Fibroblast of lung (primary cell): ENCODE measurements around the gene SLC25A30. TPM values are rescaled to one million over a fixed set of nuclear protein-coding genes. Genes with fewer than 3 reads are reported as not detected.
"Not testable (repeated sequence)": the region's sequence is repeated elsewhere in the genome, so short reads cannot be mapped to it uniquely, and the experiment has no call there.

Source experiments
- DNase-seq, 2 donors: peaks; one replicate each; pipeline versions ENCODE4 v3.0.0 to v3.0.0-alpha.2; 2010; ENCODE audit warnings: low read depth in 2 of 2
- H2AFZ ChIP-seq: 2 replicates; pipeline ENCODE4 v1.5.1; 2012; ENCODE audit warnings: low read length, control low read depth, inconsistent platforms
- H3K27ac ChIP-seq: 2 replicates; pipeline ENCODE4 v1.5.1; 2011; ENCODE audit warnings: low read length, control low read depth; ENCODE audit not compliant: insufficient read depth
- H3K27me3 ChIP-seq: 2 replicates; pipeline ENCODE4 v1.5.1; 2011; ENCODE audit warnings: mild to moderate bottlenecking, low read length; ENCODE audit not compliant: control insufficient read depth, insufficient read depth
- H3K36me3 ChIP-seq: 2 replicates; pipeline ENCODE4 v1.5.1; 2011; ENCODE audit warnings: low read length; ENCODE audit not compliant: control insufficient read depth, insufficient read depth
- H3K4me1 ChIP-seq: 2 replicates; pipeline ENCODE4 v1.5.1; 2011; ENCODE audit warnings: low read length; ENCODE audit not compliant: control insufficient read depth, insufficient read depth; ENCODE audit errors: extremely low read depth
- H3K4me2 ChIP-seq: 2 replicates; pipeline ENCODE4 v1.5.1; 2011; ENCODE audit warnings: low read length, control low read depth; ENCODE audit not compliant: insufficient read depth; ENCODE audit errors: extremely low read depth
- H3K4me3 ChIP-seq, 4 experiments: fragments of 200-600 bp in 1 of 4; sonication (generic) in 1 of 4; replicated peaks in 1 of 4; 2 replicates each; pipeline ENCODE4 v1.5.1; 2011 to 2016; ENCODE audit warnings: low read length in 4 of 4, low read depth in 3 of 4, mild to moderate bottlenecking in 3 of 4, control low read depth in 2 of 4, inconsistent platforms in 1 of 4, mixed read lengths in 1 of 4; ENCODE audit not compliant: insufficient read depth in 1 of 4; ENCODE audit errors: control extremely low read depth in 1 of 4
- H3K79me2 ChIP-seq: 2 replicates; pipeline ENCODE4 v1.5.1; 2012; ENCODE audit warnings: mild to moderate bottlenecking, low read length, inconsistent platforms; ENCODE audit not compliant: control insufficient read depth, insufficient read depth
- H3K9ac ChIP-seq: 2 replicates; pipeline ENCODE4 v1.5.1; 2011; ENCODE audit warnings: mild to moderate bottlenecking, low read length, control low read depth; ENCODE audit not compliant: insufficient read depth
- H3K9me3 ChIP-seq: 2 replicates; pipeline ENCODE4 v1.5.1; 2012; ENCODE audit warnings: low read depth, low read length; ENCODE audit not compliant: control insufficient read depth, insufficient read depth
- H4K20me1 ChIP-seq: 2 replicates; pipeline ENCODE4 v1.5.1; 2011; ENCODE audit warnings: low read length; ENCODE audit not compliant: control insufficient read depth, insufficient read depth; ENCODE audit errors: extremely low read depth
- CTCF ChIP-seq, 2 donors: IDR thresholded peaks in 1 of 2; conservative IDR thresholded peaks in 1 of 2; 1 replicate in 1 of 2; 2 replicates in 1 of 2; pipeline ENCODE4 v1.5.1; 2011 to 2012; ENCODE audit warnings: low read length in 2 of 2, control low read depth in 1 of 2, inconsistent platforms in 1 of 2, low read depth in 1 of 2, mild to moderate bottlenecking in 1 of 2
- EZH2 ChIP-seq: IDR thresholded peaks from 2 replicates; pipeline ENCODE4 v1.5.1; 2012; ENCODE audit warnings: low read length, control low read depth, mild to moderate bottlenecking; ENCODE audit errors: missing control alignments
- polyA plus RNA-seq, 2 donors: library from polyadenylated mRNA; depleted of rRNA in 1 of 2; stranded (reverse) in 1 of 2; unstranded in 1 of 2; fragments of >200 nt; gene quantifications; 2 replicates each; pipeline ENCODE4 v1.2.1, GENCODE V29; 2011 to 2012; ENCODE audit warnings: missing spikeins in 1 of 2
- total RNA-seq: library from RNA; depleted of rRNA; stranded (reverse); fragments of >200 nt; gene quantifications from 2 replicates; pipeline ENCODE4 v1.2.1, GENCODE V29; 2014

SLC25A30 gene
- total and polyA plus RNA-seq, 2 donors (not counting 1 experiment from before 2014, with no cell fraction given), result 14.5 to 27.6 TPM

GRCh38 chr13:45385320-45385719 is 32.9 kb downstream of the SLC25A30 start:
- Histone ChIP-seq H3K4me1 (no peaks in the 10 kb centered on the region), H3K79me2 (no peaks in the 10 kb centered on the region), H3K9me3 (no peaks in the 10 kb centered on the region), H4K20me1 (no peaks in the 10 kb centered on the region), H3K36me3 (no peaks in the 10 kb centered on the region), H2AFZ (no peak overlapping the region), H3K9ac (no peak overlapping the region), H3K27me3 (no peaks in the 10 kb centered on the region), H3K27ac (no peak overlapping the region), H3K4me2 (no peak overlapping the region), H3K4me3 (no peak overlapping the region)
- TF ChIP-seq EZH2 (no peak), CTCF (conservative IDR thresholded peaks at IDR 0.05 in 1 of 2, IDR thresholded peaks at IDR 0.05 in 1 of 2; ENCODE audit: low read depth in 1 of 2, low read length in 2 of 2) (no peak)
- no peak for DNase-seq

- no peaks in the 10 kb centered on the region for H3K27me3 ChIP-seq
- no peaks in the 10 kb centered on the region for H3K36me3 ChIP-seq
- no peaks in the 10 kb centered on the region for H3K9me3 ChIP-seq
- TF ChIP-seq EZH2, result no peak
- no peak for TF ChIP-seq CTCF (conservative IDR thresholded peaks at IDR 0.05 in 1 of 2, IDR thresholded peaks at IDR 0.05 in 1 of 2; ENCODE audit: low read depth in 1 of 2, low read length in 2 of 2)
- no peak overlapping the region for H3K9ac ChIP-seq
- no peaks in the 10 kb centered on the region for H3K79me2 ChIP-seq
- H4K20me1 ChIP-seq, result no peaks in the 10 kb centered on the region
- no peaks in the 10 kb centered on the region for H3K4me1 ChIP-seq
- no peak for DNase-seq
- H3K27ac ChIP-seq, result no peak overlapping the region
- no peak overlapping the region for H3K4me3 ChIP-seq
- no peak overlapping the region for H3K4me2 ChIP-seq
- no peak overlapping the region for H2AFZ ChIP-seq
Observed at GRCh38 chr13:45384474-45385174, 33.5 kb downstream of the SLC25A30 start.

- not testable (repeated sequence) for H3K4me2 ChIP-seq, H3K4me1 ChIP-seq, H3K9me3 ChIP-seq, H2AFZ ChIP-seq, H4K20me1 ChIP-seq, H3K79me2 ChIP-seq, H3K27me3 ChIP-seq, H3K36me3 ChIP-seq, DNase-seq, H3K9ac ChIP-seq, H3K4me3 ChIP-seq, H3K27ac ChIP-seq
Observed at GRCh38 chr13:45382739-45383138, 35.4 kb downstream of the SLC25A30 start.
